Activated T-cell treated with anti-CD3 and anti-CD28 coated beads, Interleukin-2, amount 50 U/mL, for 4 hours (primary cell): ENCODE data around the gene MLC1. TPM values are rescaled to one million over a fixed set of nuclear protein-coding genes. Genes with fewer than 3 reads are reported as not detected.
A peak's percentile ranks its signal among the peaks of the same experiment; 100 is the strongest.

Experiments used
- ATAC-seq, 2 donors: fragments of 200-7000 bp; cut with Tn5 transposase; one replicate each; pipeline ENCODE4 v1.10.0; 2021
- DNase-seq: peaks from one replicate; pipeline ENCODE4 v3.0.0-alpha.2; 2020
- H3K27me3 Mint-ChIP-seq: one replicate; pipeline ENCODE4 v1.8.0; 2021; ENCODE audit warnings: low read depth, mixed read lengths
- H3K36me3 Mint-ChIP-seq: one replicate; pipeline ENCODE4 v1.8.0; 2022; ENCODE audit warnings: mixed read lengths; ENCODE audit not compliant: insufficient read depth
- H3K4me1 Mint-ChIP-seq: one replicate; pipeline ENCODE4 v1.8.0; 2021; ENCODE audit warnings: low read depth, mixed read lengths
- H3K4me3 Mint-ChIP-seq: one replicate; pipeline ENCODE4 v1.8.0; 2021; ENCODE audit warnings: mild to moderate bottlenecking, moderate library complexity, mixed read lengths
- H3K9me3 Mint-ChIP-seq: one replicate; pipeline ENCODE4 v1.8.0; 2021; ENCODE audit warnings: mixed read lengths
- total RNA-seq, 3 donors: library from RNA; stranded (reverse); gene quantifications; one replicate each; pipeline ENCODE4 v1.2.1, GENCODE V29; 2021

MLC1 gene
- total RNA-seq, 3 donors from 2014 or later = 0.13 to 0.87 (median 0.38) TPM

- Mint-ChIP-seq H3K36me3 (no peaks in the 10 kb centered on the region), H3K4me1 (no peaks in the 10 kb centered on the region), H3K9me3 (no peaks in the 10 kb centered on the region), H3K4me3 (no peak overlapping the region), H3K27me3 (peaks cover 22% of the 10 kb centered on the region)
- DNase-seq (no peak), ATAC-seq (no peak)
Measured at GRCh38 chr22:50114221-50115021, 29.2 kb upstream of the MLC1 start.

GRCh38 chr22:50112151-50113118 is 27.2 kb upstream of the MLC1 start:
- Mint-ChIP-seq H3K36me3 (no peaks in the 10 kb centered on the region), H3K4me3 (no peak overlapping the region), H3K4me1 (no peaks in the 10 kb centered on the region), H3K27me3 (peaks cover 22% of the 10 kb centered on the region), H3K9me3 (no peaks in the 10 kb centered on the region)
- ATAC-seq = peak; percentile 58 to 86
- no peak for DNase-seq

GRCh38 chr22:50111056-50111455 is 25.8 kb upstream of the MLC1 start:
- no peaks in the 10 kb centered on the region for H3K4me1 Mint-ChIP-seq
- no peaks in the 10 kb centered on the region for H3K9me3 Mint-ChIP-seq
- H3K27me3 Mint-ChIP-seq = peaks cover 22% of the 10 kb centered on the region
- H3K36me3 Mint-ChIP-seq = no peaks in the 10 kb centered on the region
- H3K4me3 Mint-ChIP-seq = no peak overlapping the region
- ATAC-seq (no peak), DNase-seq (no peak)

- Mint-ChIP-seq H3K36me3 (no peaks in the 10 kb centered on the region), H3K9me3 (no peaks in the 10 kb centered on the region), H3K4me3 (no peak overlapping the region), H3K27me3 (peaks cover 8% of the 10 kb centered on the region), H3K4me1 (peaks cover 6% of the 10 kb centered on the region)
- DNase-seq (no peak), ATAC-seq (no peak)
Measured at GRCh38 chr22:50107529-50107928, 22.3 kb upstream of the MLC1 start.

- DNase-seq (no peak), ATAC-seq (no peak)
- H3K4me3 Mint-ChIP-seq = peak overlapping the region; percentile 37
- no peaks in the 10 kb centered on the region for H3K9me3 Mint-ChIP-seq
- H3K36me3 Mint-ChIP-seq = no peaks in the 10 kb centered on the region
- peaks cover 7% of the 10 kb centered on the region for H3K27me3 Mint-ChIP-seq
- H3K4me1 Mint-ChIP-seq = peaks cover 6% of the 10 kb centered on the region
Measured at GRCh38 chr22:50105208-50106100, 20.2 kb upstream of the MLC1 start.

- no peak for ATAC-seq
Measured at GRCh38 chr22:50104141-50104544, 18.9 kb upstream of the MLC1 start.

GRCh38 chr22:50102946-50103345 is 17.7 kb upstream of the MLC1 start:
- ATAC-seq = peak; percentile 21 to 23
- H3K9me3 Mint-ChIP-seq = no peaks in the 10 kb centered on the region
- H3K27me3 Mint-ChIP-seq = peaks cover 18% of the 10 kb centered on the region
- DNase-seq = no peak
- peaks cover 6% of the 10 kb centered on the region for H3K4me1 Mint-ChIP-seq
- no peak overlapping the region for H3K4me3 Mint-ChIP-seq
- H3K36me3 Mint-ChIP-seq = no peaks in the 10 kb centered on the region

More at GRCh38 chr22:50104141-50104544, 18.9 kb upstream of the MLC1 start:
- DNase-seq = no peak
- Mint-ChIP-seq H3K36me3 (no peaks in the 10 kb centered on the region), H3K27me3 (peaks cover 14% of the 10 kb centered on the region), H3K4me3 (no peak overlapping the region), H3K9me3 (no peaks in the 10 kb centered on the region), H3K4me1 (peaks cover 6% of the 10 kb centered on the region)

- ATAC-seq (no peak), DNase-seq (no peak)
- H3K4me3 Mint-ChIP-seq = no peak overlapping the region
- H3K4me1 Mint-ChIP-seq = peaks cover 6% of the 10 kb centered on the region
- H3K27me3 Mint-ChIP-seq = peaks cover 18% of the 10 kb centered on the region
- no peaks in the 10 kb centered on the region for H3K36me3 Mint-ChIP-seq
- H3K9me3 Mint-ChIP-seq = no peaks in the 10 kb centered on the region
Measured at GRCh38 chr22:50101870-50102565, 16.8 kb upstream of the MLC1 start.

- Mint-ChIP-seq H3K27me3 (peaks cover 24% of the 10 kb centered on the region), H3K36me3 (no peaks in the 10 kb centered on the region), H3K4me3 (no peak overlapping the region), H3K9me3 (no peaks in the 10 kb centered on the region), H3K4me1 (no peaks in the 10 kb centered on the region)
- DNase-seq (no peak), ATAC-seq (no peak)
Measured at GRCh38 chr22:50098052-50098451, 12.8 kb upstream of the MLC1 start.

GRCh38 chr22:50092342-50092741 is 7.1 kb upstream of the MLC1 start:
- peaks cover 13% of the 10 kb centered on the region for H3K27me3 Mint-ChIP-seq
- H3K4me3 Mint-ChIP-seq = no peak overlapping the region
- no peaks in the 10 kb centered on the region for H3K4me1 Mint-ChIP-seq
- ATAC-seq (no peak), DNase-seq (no peak)
- peaks cover under 1% of the 10 kb centered on the region for H3K9me3 Mint-ChIP-seq
- no peaks in the 10 kb centered on the region for H3K36me3 Mint-ChIP-seq

GRCh38 chr22:50091092-50091768 is 6.0 kb upstream of the MLC1 start:
- H3K4me1 Mint-ChIP-seq = no peaks in the 10 kb centered on the region
- H3K27me3 Mint-ChIP-seq = peaks cover 19% of the 10 kb centered on the region
- ATAC-seq (no peak), DNase-seq (no peak)
- H3K36me3 Mint-ChIP-seq = no peaks in the 10 kb centered on the region
- H3K4me3 Mint-ChIP-seq = no peak overlapping the region
- H3K9me3 Mint-ChIP-seq = peaks cover 7% of the 10 kb centered on the region

- H3K27me3 Mint-ChIP-seq = peaks cover 17% of the 10 kb centered on the region
- DNase-seq (no peak), ATAC-seq (no peak)
- H3K4me1 Mint-ChIP-seq = no peaks in the 10 kb centered on the region
- peaks cover 7% of the 10 kb centered on the region for H3K9me3 Mint-ChIP-seq
- no peak overlapping the region for H3K4me3 Mint-ChIP-seq
- H3K36me3 Mint-ChIP-seq = no peaks in the 10 kb centered on the region
Measured at GRCh38 chr22:50090412-50090714, 5.1 kb upstream of the MLC1 start.

- DNase-seq (no peak), ATAC-seq (no peak)
- no peaks in the 10 kb centered on the region for H3K4me1 Mint-ChIP-seq
- no peaks in the 10 kb centered on the region for H3K36me3 Mint-ChIP-seq
- H3K4me3 Mint-ChIP-seq = no peak within 1 kb of the TSS
- H3K9me3 Mint-ChIP-seq = peaks cover 7% of the 10 kb centered on the region
- peaks cover 21% of the 10 kb centered on the region for H3K27me3 Mint-ChIP-seq
Measured at GRCh38 chr22:50089682-50090411, 4.6 kb upstream of the MLC1 start, which contains the start of gene MOV10L1. MOV10L1 (plus strand) TSS chr22:50090006; CDS start chr22:50090089, 83 bp downstream.
